GM18907 (cell line): ENCODE data around the gene CPSF2.

Source experiments
- ATAC-seq: cut with Tn5 transposase; IDR thresholded peaks from one replicate; pipeline ENCODE4 v1.9.1; 2021; ENCODE audit warnings: mild to moderate bottlenecking, moderate library complexity; ENCODE audit not compliant: unreplicated experiment

CPSF2 gene

GRCh38 chr14:92121670-92122350 lies at the start of gene CPSF2, which contains the start of gene NDUFB1:
CPSF2 (plus strand) TSS chr14:92121969; CDS start chr14:92130985, 9,016 bp downstream.
NDUFB1 (minus strand) TSS chr14:92121706; CDS start chr14:92117637, 4,069 bp downstream.
- ATAC-seq = peak; percentile 87

GRCh38 chr14:92074555-92074954 lies 47.2 kb upstream of the CPSF2 start:
- no peak for ATAC-seq

GRCh38 chr14:92088494-92088893 lies 33.3 kb upstream of the CPSF2 start:
- no peak for ATAC-seq

GRCh38 chr14:92093320-92093719 lies 28.4 kb upstream of the CPSF2 start:
- no peak for ATAC-seq

- no peak for ATAC-seq
These were observed 22.0 kb upstream of the CPSF2 start for GRCh38 chr14:92099802-92100201.

- no peak for ATAC-seq
These were observed 18.3 kb upstream of the CPSF2 start for GRCh38 chr14:92103363-92103989.

- ATAC-seq = no peak
These were observed 16.5 kb upstream of the CPSF2 start for GRCh38 chr14:92105073-92105892.

- peak; percentile 21 for ATAC-seq
These were observed 16.0 kb upstream of the CPSF2 start for GRCh38 chr14:92105893-92106142.

- ATAC-seq = peak; percentile 88
These were observed 15.4 kb upstream of the CPSF2 start, which contains the start of gene ATXN3 for GRCh38 chr14:92106143-92106926. ATXN3 (minus strand) TSS chr14:92106582; CDS start chr14:92106552, 30 bp downstream.

- no peak for ATAC-seq
These were observed 13.2 kb upstream of the CPSF2 start for GRCh38 chr14:92108345-92109254.

- no peak for ATAC-seq
These were observed 12.3 kb upstream of the CPSF2 start for GRCh38 chr14:92109490-92109889.

- ATAC-seq = peak; percentile 29
These were observed 531 bp upstream of the CPSF2 start for GRCh38 chr14:92121207-92121669.

GRCh38 chr14:92122351-92122677 lies 545 bp downstream of the CPSF2 start:
- ATAC-seq = peak; percentile 20

- ATAC-seq = no peak
These were observed 992 bp downstream of the CPSF2 start for GRCh38 chr14:92122761-92123160.

GRCh38 chr14:92134456-92134855 lies 12.7 kb downstream of the CPSF2 start:
- ATAC-seq = no peak

- ATAC-seq = no peak
These were observed 13.5 kb downstream of the CPSF2 start for GRCh38 chr14:92135269-92135668.

GRCh38 chr14:92143309-92143708 lies 21.5 kb downstream of the CPSF2 start:
- no peak for ATAC-seq

GRCh38 chr14:92143962-92144361 lies 22.2 kb downstream of the CPSF2 start:
- ATAC-seq = no peak

GRCh38 chr14:92144708-92145107 lies 22.9 kb downstream of the CPSF2 start:
- no peak for ATAC-seq

- no peak for ATAC-seq
These were observed 31.8 kb downstream of the CPSF2 start for GRCh38 chr14:92153581-92153980.
